GM23338 (cell line): ENCODE measurements around the gene BRME1. TPM values are rescaled to one million over a fixed set of nuclear protein-coding genes. Genes with fewer than 3 reads are reported as not detected.

Experiments used
- ATAC-seq: fragments of 200-7000 bp; cut with Tn5 transposase; 3 replicates; pipeline ENCODE4 v1.9.1; 2020
- DNase-seq: peaks from one replicate; pipeline ENCODE4 v3.0.0-alpha.2; 2015; ENCODE audit warnings: low spot score
- H2AFZ ChIP-seq: fragments of 200-600 bp; sonication (generic); 2 replicates; pipeline ENCODE4 v1.8.0; 2016; ENCODE audit warnings: antibody characterized with exemption, mild to moderate bottlenecking, moderate library complexity
- H3F3A ChIP-seq: fragments of 200-600 bp; sonication (generic); replicated peaks from 2 replicates; pipeline ENCODE4 v1.8.0; 2017; ENCODE audit warnings: antibody characterized with exemption, mixed run types, low read depth
- H3K27ac ChIP-seq: fragments of 200-600 bp; sonication (generic); 2 replicates; pipeline ENCODE4 v1.6.1; 2016; ENCODE audit warnings: low read depth
- H3K27me3 ChIP-seq: fragments of 200-600 bp; sonication (generic); 2 replicates; pipeline ENCODE4 v1.8.0; 2016; ENCODE audit warnings: mild to moderate bottlenecking, mixed run types, moderate library complexity; ENCODE audit not compliant: insufficient read depth
- H3K36me3 ChIP-seq: fragments of 200-600 bp; sonication (generic); 2 replicates; pipeline ENCODE4 v1.8.0; 2016; ENCODE audit warnings: mild to moderate bottlenecking; ENCODE audit not compliant: insufficient read depth
- H3K4me1 ChIP-seq: fragments of 200-600 bp; sonication (generic); 2 replicates; pipeline ENCODE4 v1.8.0; 2016; ENCODE audit warnings: mild to moderate bottlenecking, moderate library complexity; ENCODE audit not compliant: insufficient read depth
- H3K4me2 ChIP-seq: fragments of 200-600 bp; sonication (generic); 2 replicates; pipeline ENCODE4 v1.7.1; 2017; ENCODE audit warnings: mixed run types
- H3K4me3 ChIP-seq: fragments of 200-600 bp; sonication (generic); 2 replicates; pipeline ENCODE4 v1.6.1; 2016; ENCODE audit warnings: mixed run types
- H3K79me2 ChIP-seq: fragments of 200-600 bp; sonication (generic); replicated peaks from 2 replicates; pipeline ENCODE4 v1.8.0; 2017; ENCODE audit warnings: mild to moderate bottlenecking; ENCODE audit not compliant: insufficient read depth
- H3K9me2 ChIP-seq: fragments of 200-600 bp; sonication (generic); 2 replicates; pipeline ENCODE4 v1.8.0; 2017; ENCODE audit not compliant: insufficient read depth
- H4K20me1 ChIP-seq: fragments of 200-600 bp; sonication (generic); replicated peaks from 2 replicates; pipeline ENCODE4 v1.8.0; 2017; ENCODE audit warnings: mild to moderate bottlenecking; ENCODE audit not compliant: insufficient read depth
- H3K27ac Mint-ChIP-seq: 2 replicates; pipeline ENCODE4 v1.8.0; 2020; ENCODE audit warnings: inconsistent platforms, mild to moderate bottlenecking, moderate library complexity, mixed read lengths
- H3K27me3 Mint-ChIP-seq: 3 replicates; pipeline ENCODE4 v1.8.0; 2022; ENCODE audit warnings: low read depth, mild to moderate bottlenecking, moderate library complexity, mixed read lengths, inconsistent platforms; ENCODE audit not compliant: insufficient read depth, poor library complexity
- H3K36me3 Mint-ChIP-seq: 3 replicates; pipeline ENCODE4 v1.8.0; 2021; ENCODE audit warnings: low read depth, mild to moderate bottlenecking, inconsistent platforms, moderate library complexity, mixed read lengths
- H3K4me1 Mint-ChIP-seq: 3 replicates; pipeline ENCODE4 v1.8.0; 2020; ENCODE audit warnings: mild to moderate bottlenecking, inconsistent platforms, mixed read lengths
- H3K4me3 Mint-ChIP-seq: 3 replicates; pipeline ENCODE4 v1.8.0; 2021; ENCODE audit warnings: moderate library complexity, mild to moderate bottlenecking, inconsistent platforms, mixed read lengths
- H3K9me3 Mint-ChIP-seq: 3 replicates; pipeline ENCODE4 v1.8.0; 2020; ENCODE audit warnings: moderate library complexity, mild to moderate bottlenecking, inconsistent platforms, mixed read lengths
- CREB1 ChIP-seq: fragments of 250-450 bp; sonication (Bioruptor Pico); IDR thresholded peaks from 2 replicates; pipeline ENCODE4 v1.5.0; 2020; ENCODE audit warnings: low read depth, mild to moderate bottlenecking, moderate library complexity
- EZH2 ChIP-seq: fragments of 200-600 bp; sonication (generic); IDR thresholded peaks from one replicate; pipeline ENCODE4 v1.8.0; 2017; ENCODE audit warnings: antibody characterized with exemption, mild to moderate bottlenecking, low read depth; ENCODE audit not compliant: unreplicated experiment
- EZH2phosphoT487 ChIP-seq: fragments of 200-600 bp; sonication (generic); IDR thresholded peaks from one replicate; pipeline ENCODE4 v1.8.1; 2018; ENCODE audit warnings: antibody characterized with exemption; ENCODE audit not compliant: unreplicated experiment
- JUNB ChIP-seq: IDR thresholded peaks from one replicate; pipeline ENCODE4 v1.6.1; 2016; ENCODE audit warnings: antibody characterized with exemption; ENCODE audit not compliant: unreplicated experiment
- NANOG ChIP-seq: IDR thresholded peaks from 2 replicates; pipeline ENCODE4 v1.6.1; 2016; ENCODE audit warnings: antibody characterized with exemption, borderline replicate concordance
- POLR2AphosphoS5 ChIP-seq: IDR thresholded peaks from 2 replicates; pipeline ENCODE4 v1.6.1; 2016; ENCODE audit warnings: antibody characterized with exemption, low read depth
- STAT1 ChIP-seq: IDR thresholded peaks from one replicate; pipeline ENCODE4 v1.6.1; 2016; ENCODE audit warnings: antibody characterized with exemption; ENCODE audit not compliant: unreplicated experiment
- ZNF114 ChIP-seq: fragments of 250-450 bp; sonication (Bioruptor Pico); IDR thresholded peaks from 2 replicates; pipeline ENCODE4 v1.5.0; 2020; ENCODE audit warnings: mild to moderate bottlenecking, moderate library complexity
- ZNF331 ChIP-seq: fragments of 250-450 bp; sonication (Bioruptor Pico); IDR thresholded peaks from 2 replicates; pipeline ENCODE4 v1.5.0; 2020; ENCODE audit warnings: low read depth, mild to moderate bottlenecking, moderate library complexity
- polyA plus RNA-seq: library from polyadenylated mRNA; unstranded; fragments of >200 nt; fragmentation: Nextera tagmentation; extraction: Ambion mirVana; gene quantifications from 2 replicates; pipeline ENCODE4 v1.2.1, GENCODE V29; 2016
- total RNA-seq: library from RNA; depleted of rRNA; stranded (reverse); fragments of >200 nt; shearing (Covaris generic); gene quantifications from 2 replicates; pipeline ENCODE4 v1.2.3, GENCODE V29; 2014
- TF ChIP-seq, protein P1 (sequence below), 2 experiments: fragments of 200-600 bp in 1 of 2; sonication (generic) in 1 of 2; conservative IDR thresholded peaks; 2 replicates each; pipeline versions ENCODE4 v1.5.1 to v1.6.1; 2016 to 2017; ENCODE audit warnings: antibody characterized with exemption in 2 of 2, low read depth in 2 of 2, mild to moderate bottlenecking in 2 of 2, moderate library complexity in 1 of 2
- TF ChIP-seq, protein P2 (sequence below): IDR thresholded peaks from one replicate; pipeline ENCODE4 v1.6.1; 2018; ENCODE audit warnings: antibody characterized with exemption; ENCODE audit not compliant: unreplicated experiment
- TF ChIP-seq, protein P3 (sequence below): IDR thresholded peaks from 2 replicates; pipeline ENCODE4 v1.6.1; 2016; ENCODE audit warnings: antibody characterized with exemption
- TF ChIP-seq, protein P4 (sequence below): fragments of 250-450 bp; sonication (Bioruptor Pico); IDR thresholded peaks from 2 replicates; pipeline ENCODE4 v1.5.0; 2020; ENCODE audit warnings: mild to moderate bottlenecking, moderate library complexity

The BRME1 gene
- total and polyA plus RNA-seq, 2 experiments from 2014 or later, result 3.9 to 4.0 TPM

DNA sequence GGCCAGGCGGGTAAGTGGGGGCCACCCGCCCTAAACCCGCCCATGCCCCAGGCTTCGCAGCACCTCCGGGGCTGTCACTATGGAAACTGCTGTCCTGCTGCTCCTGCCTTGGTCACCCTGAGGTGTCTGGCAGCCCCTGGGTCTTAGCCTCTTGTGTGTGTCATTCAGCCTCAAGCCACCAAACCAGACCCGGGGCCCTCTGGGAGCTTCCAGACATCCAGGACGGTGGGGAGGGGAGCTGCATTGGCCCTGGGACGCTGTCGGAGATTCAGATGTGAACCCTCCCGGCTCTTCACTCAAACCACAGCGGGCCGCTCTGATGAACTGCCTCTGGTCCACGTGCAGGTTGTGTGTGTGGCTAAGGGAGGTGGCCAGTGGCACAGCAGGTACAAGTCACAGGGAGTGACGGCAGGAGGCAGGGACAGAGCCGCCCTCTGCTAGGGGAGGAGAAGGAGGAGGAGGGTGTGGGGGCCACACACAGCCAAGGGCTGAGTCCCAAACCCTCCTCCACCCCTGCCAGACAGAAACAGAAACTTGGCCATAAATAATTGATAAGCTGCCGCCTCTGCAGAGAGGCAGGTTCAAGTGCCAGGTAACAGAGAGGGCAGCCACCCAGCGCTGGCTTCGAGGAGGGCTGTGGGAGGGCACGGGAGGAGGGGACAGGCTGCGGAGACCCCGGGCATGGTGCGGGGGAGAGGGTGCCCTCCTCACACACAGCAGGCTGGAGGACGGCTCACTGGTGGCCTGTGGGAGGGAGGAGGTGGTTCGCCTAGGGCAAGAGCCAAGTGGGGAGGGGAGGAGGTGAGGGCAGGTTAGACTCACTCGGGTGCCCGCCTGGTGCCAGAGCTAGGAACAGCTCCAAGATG is 21.0 kb downstream of the BRME1 start:
- Histone ChIP-seq H3K9me2 (no peaks in the 10 kb centered on the region), H3K4me2 (no peak overlapping the region), H3K27ac (no peak overlapping the region), H3K27me3 (no peaks in the 10 kb centered on the region), H4K20me1 (no peaks in the 10 kb centered on the region), H3K36me3 (no peaks in the 10 kb centered on the region), H3F3A (peaks cover 8% of the 10 kb centered on the region), H2AFZ (no peak overlapping the region), H3K4me1 (peaks cover 19% of the 10 kb centered on the region), H3K4me3 (no peak overlapping the region), H3K79me2 (no peaks in the 10 kb centered on the region)
- Mint-ChIP-seq H3K4me1 (peaks cover 26% of the 10 kb centered on the region), H3K9me3 (no peaks in the 10 kb centered on the region), H3K27ac (no peak overlapping the region), H3K27me3 (peaks cover 2% of the 10 kb centered on the region), H3K36me3 (no peaks in the 10 kb centered on the region), H3K4me3 (no peak overlapping the region)
- TF ChIP-seq STAT1 (no peak), NANOG (no peak), ZNF331 (CRISPR knock-in tag) (no peak), ZNF114 (CRISPR knock-in tag) (no peak), CREB1 (CRISPR knock-in tag) (no peak), EZH2phosphoT487 (no peak), EZH2 (no peak), JUNB (no peak), POLR2AphosphoS5 (no peak)
- TF ChIP-seq, protein P1, sequence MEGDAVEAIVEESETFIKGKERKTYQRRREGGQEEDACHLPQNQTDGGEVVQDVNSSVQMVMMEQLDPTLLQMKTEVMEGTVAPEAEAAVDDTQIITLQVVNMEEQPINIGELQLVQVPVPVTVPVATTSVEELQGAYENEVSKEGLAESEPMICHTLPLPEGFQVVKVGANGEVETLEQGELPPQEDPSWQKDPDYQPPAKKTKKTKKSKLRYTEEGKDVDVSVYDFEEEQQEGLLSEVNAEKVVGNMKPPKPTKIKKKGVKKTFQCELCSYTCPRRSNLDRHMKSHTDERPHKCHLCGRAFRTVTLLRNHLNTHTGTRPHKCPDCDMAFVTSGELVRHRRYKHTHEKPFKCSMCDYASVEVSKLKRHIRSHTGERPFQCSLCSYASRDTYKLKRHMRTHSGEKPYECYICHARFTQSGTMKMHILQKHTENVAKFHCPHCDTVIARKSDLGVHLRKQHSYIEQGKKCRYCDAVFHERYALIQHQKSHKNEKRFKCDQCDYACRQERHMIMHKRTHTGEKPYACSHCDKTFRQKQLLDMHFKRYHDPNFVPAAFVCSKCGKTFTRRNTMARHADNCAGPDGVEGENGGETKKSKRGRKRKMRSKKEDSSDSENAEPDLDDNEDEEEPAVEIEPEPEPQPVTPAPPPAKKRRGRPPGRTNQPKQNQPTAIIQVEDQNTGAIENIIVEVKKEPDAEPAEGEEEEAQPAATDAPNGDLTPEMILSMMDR (conservative IDR thresholded peaks at IDR 0.05; ENCODE audit: low read depth in 2 of 2), result no peak
- TF ChIP-seq, protein P2, sequence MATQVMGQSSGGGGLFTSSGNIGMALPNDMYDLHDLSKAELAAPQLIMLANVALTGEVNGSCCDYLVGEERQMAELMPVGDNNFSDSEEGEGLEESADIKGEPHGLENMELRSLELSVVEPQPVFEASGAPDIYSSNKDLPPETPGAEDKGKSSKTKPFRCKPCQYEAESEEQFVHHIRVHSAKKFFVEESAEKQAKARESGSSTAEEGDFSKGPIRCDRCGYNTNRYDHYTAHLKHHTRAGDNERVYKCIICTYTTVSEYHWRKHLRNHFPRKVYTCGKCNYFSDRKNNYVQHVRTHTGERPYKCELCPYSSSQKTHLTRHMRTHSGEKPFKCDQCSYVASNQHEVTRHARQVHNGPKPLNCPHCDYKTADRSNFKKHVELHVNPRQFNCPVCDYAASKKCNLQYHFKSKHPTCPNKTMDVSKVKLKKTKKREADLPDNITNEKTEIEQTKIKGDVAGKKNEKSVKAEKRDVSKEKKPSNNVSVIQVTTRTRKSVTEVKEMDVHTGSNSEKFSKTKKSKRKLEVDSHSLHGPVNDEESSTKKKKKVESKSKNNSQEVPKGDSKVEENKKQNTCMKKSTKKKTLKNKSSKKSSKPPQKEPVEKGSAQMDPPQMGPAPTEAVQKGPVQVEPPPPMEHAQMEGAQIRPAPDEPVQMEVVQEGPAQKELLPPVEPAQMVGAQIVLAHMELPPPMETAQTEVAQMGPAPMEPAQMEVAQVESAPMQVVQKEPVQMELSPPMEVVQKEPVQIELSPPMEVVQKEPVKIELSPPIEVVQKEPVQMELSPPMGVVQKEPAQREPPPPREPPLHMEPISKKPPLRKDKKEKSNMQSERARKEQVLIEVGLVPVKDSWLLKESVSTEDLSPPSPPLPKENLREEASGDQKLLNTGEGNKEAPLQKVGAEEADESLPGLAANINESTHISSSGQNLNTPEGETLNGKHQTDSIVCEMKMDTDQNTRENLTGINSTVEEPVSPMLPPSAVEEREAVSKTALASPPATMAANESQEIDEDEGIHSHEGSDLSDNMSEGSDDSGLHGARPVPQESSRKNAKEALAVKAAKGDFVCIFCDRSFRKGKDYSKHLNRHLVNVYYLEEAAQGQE, result no peak
- TF ChIP-seq, protein P3, sequence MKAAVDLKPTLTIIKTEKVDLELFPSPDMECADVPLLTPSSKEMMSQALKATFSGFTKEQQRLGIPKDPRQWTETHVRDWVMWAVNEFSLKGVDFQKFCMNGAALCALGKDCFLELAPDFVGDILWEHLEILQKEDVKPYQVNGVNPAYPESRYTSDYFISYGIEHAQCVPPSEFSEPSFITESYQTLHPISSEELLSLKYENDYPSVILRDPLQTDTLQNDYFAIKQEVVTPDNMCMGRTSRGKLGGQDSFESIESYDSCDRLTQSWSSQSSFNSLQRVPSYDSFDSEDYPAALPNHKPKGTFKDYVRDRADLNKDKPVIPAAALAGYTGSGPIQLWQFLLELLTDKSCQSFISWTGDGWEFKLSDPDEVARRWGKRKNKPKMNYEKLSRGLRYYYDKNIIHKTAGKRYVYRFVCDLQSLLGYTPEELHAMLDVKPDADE, result no peak
- TF ChIP-seq, protein P4, sequence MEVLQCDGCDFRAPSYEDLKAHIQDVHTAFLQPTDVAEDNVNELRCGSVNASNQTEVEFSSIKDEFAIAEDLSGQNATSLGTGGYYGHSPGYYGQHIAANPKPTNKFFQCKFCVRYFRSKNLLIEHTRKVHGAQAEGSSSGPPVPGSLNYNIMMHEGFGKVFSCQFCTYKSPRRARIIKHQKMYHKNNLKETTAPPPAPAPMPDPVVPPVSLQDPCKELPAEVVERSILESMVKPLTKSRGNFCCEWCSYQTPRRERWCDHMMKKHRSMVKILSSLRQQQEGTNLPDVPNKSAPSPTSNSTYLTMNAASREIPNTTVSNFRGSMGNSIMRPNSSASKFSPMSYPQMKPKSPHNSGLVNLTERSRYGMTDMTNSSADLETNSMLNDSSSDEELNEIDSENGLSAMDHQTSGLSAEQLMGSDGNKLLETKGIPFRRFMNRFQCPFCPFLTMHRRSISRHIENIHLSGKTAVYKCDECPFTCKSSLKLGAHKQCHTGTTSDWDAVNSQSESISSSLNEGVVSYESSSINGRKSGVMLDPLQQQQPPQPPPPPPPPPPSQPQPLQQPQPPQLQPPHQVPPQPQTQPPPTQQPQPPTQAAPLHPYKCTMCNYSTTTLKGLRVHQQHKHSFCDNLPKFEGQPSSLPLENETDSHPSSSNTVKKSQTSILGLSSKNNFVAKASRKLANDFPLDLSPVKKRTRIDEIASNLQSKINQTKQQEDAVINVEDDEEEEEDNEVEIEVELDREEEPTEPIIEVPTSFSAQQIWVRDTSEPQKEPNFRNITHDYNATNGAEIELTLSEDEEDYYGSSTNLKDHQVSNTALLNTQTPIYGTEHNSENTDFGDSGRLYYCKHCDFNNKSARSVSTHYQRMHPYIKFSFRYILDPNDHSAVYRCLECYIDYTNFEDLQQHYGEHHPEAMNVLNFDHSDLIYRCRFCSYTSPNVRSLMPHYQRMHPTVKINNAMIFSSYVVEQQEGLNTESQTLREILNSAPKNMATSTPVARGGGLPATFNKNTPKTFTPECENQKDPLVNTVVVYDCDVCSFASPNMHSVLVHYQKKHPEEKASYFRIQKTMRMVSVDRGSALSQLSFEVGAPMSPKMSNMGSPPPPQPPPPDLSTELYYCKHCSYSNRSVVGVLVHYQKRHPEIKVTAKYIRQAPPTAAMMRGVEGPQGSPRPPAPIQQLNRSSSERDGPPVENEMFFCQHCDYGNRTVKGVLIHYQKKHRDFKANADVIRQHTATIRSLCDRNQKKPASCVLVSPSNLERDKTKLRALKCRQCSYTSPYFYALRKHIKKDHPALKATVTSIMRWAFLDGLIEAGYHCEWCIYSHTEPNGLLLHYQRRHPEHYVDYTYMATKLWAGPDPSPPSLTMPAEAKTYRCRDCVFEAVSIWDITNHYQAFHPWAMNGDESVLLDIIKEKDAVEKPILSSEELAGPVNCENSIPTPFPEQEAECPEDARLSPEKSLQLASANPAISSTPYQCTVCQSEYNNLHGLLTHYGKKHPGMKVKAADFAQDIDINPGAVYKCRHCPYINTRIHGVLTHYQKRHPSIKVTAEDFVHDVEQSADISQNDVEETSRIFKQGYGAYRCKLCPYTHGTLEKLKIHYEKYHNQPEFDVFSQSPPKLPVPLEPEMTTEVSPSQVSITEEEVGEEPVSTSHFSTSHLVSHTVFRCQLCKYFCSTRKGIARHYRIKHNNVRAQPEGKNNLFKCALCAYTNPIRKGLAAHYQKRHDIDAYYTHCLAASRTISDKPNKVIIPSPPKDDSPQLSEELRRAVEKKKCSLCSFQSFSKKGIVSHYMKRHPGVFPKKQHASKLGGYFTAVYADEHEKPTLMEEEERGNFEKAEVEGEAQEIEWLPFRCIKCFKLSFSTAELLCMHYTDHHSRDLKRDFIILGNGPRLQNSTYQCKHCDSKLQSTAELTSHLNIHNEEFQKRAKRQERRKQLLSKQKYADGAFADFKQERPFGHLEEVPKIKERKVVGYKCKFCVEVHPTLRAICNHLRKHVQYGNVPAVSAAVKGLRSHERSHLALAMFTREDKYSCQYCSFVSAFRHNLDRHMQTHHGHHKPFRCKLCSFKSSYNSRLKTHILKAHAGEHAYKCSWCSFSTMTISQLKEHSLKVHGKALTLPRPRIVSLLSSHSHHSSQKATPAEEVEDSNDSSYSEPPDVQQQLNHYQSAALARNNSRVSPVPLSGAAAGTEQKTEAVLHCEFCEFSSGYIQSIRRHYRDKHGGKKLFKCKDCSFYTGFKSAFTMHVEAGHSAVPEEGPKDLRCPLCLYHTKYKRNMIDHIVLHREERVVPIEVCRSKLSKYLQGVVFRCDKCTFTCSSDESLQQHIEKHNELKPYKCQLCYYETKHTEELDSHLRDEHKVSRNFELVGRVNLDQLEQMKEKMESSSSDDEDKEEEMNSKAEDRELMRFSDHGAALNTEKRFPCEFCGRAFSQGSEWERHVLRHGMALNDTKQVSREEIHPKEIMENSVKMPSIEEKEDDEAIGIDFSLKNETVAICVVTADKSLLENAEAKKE (CRISPR knock-in tag), result no peak
- DNase-seq (no peak), ATAC-seq (no peak)
